Esophagus squamous epithelium (tissue), 4 donors: ENCODE measurements around the gene MAP2K6.

Experiments used
- CTCF ChIP-seq, 6 experiments: fragments of 450-650 bp in 4 of 6; fragments of 200-600 bp in 2 of 6; sonication (generic) in 2 of 6; IDR thresholded peaks; one replicate each; pipeline ENCODE4 v1.5.1; 2016 to 2019; ENCODE audit warnings: antibody characterized with exemption in 6 of 6, mild to moderate bottlenecking in 4 of 6, moderate library complexity in 4 of 6
- POLR2A ChIP-seq, 4 donors: fragments of 450-650 bp; IDR thresholded peaks; one replicate each; pipeline ENCODE4 v1.6.1; 2017; ENCODE audit warnings: antibody characterized with exemption in 4 of 4, mild to moderate bottlenecking in 4 of 4, moderate library complexity in 3 of 4

DNA sequence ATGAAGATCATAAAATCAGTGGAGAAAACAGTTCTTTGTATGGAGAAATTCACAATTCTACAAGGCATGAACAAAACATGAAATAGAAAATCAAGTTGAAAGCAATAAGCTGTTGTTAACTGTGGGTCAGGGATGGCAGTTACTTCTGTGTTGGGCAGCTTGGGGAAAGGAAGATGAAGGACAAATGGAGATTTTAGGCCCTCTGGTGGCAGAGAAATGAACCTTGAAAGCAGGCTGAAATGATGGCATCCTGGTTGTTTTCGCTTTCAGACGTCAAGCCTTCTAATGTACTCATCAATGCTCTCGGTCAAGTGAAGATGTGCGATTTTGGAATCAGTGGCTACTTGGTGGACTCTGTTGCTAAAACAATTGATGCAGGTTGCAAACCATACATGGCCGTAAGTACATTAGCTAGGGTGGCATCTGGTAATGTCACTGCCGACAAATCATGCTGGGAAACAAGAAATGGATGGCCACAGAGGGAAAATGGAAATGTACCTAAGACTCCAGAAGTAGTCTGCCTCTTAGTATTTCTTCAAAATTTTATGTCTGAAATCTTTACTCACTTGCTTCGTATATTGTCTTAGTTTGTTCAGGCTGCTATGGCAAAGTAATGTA is 108.9 kb downstream of the MAP2K6 start:
- peak; percentile 13 to 80 (median 68) for TF ChIP-seq CTCF (IDR thresholded peaks at IDR 0.05)
- no peak for TF ChIP-seq POLR2A (IDR thresholded peaks at IDR 0.05)
